ENCODE data around the gene MEF2D. TPM values are rescaled to one million over a fixed set of nuclear protein-coding genes. Genes with fewer than 3 reads are reported as not detected.

Gene MEF2D
- total RNA-seq, 3 donors from 2014 or later = 56.8 to 103 (median 61.9) TPM

- peak; percentile 72 to 81 (median 76) for DNase-seq
- TF ChIP-seq CTCF (IDR thresholded peaks at IDR 0.05) = no peak
- ATAC-seq = no peak
- H3K36me3 ChIP-seq (ENCODE audit: low read depth) = peaks cover 3% of the 10 kb centered on the region
- H3K9me3 ChIP-seq = no peaks in the 10 kb centered on the region
- H3K4me3 ChIP-seq = peak overlapping the region; percentile 94
- intact Hi-C loops (cut with DNase I, micrococcal nuclease) = loop anchor here in 1 of 2 donors (5.0 kb wide), 1 partner anchor 38 kb away; no protein-coding TSS in a partner anchor
- H3K4me1 ChIP-seq (ENCODE audit: low read depth) = peaks cover 64% of the 10 kb centered on the region
Measured at GRCh38 chr1:156499842-156500542, 583 bp downstream of the MEF2D start.

GRCh38 chr1:156499194-156499841 lies 1.3 kb downstream of the MEF2D start:
- TF ChIP-seq CTCF (IDR thresholded peaks at IDR 0.05) = no peak
- no peak for ATAC-seq
- Histone ChIP-seq H3K36me3 (ENCODE audit: low read depth) (peaks cover 3% of the 10 kb centered on the region), H3K4me1 (ENCODE audit: low read depth) (peaks cover 66% of the 10 kb centered on the region), H3K4me3 (peak overlapping the region; percentile 94), H3K9me3 (no peaks in the 10 kb centered on the region)
- intact Hi-C loops (cut with DNase I, micrococcal nuclease) = loop anchor here in 1 of 2 donors (5.0 kb wide), 1 partner anchor 37 kb away; no protein-coding TSS in a partner anchor
- DNase-seq = no peak

GRCh38 chr1:156498432-156499193 lies 2.0 kb downstream of the MEF2D start:
- peak overlapping the region; percentile 94 for H3K4me3 ChIP-seq
- TF ChIP-seq CTCF (IDR thresholded peaks at IDR 0.05) = no peak
- DNase-seq = peak; percentile 66 to 76 (median 69)
- H3K4me1 ChIP-seq (ENCODE audit: low read depth) = peaks cover 66% of the 10 kb centered on the region
- ATAC-seq = no peak
- no peaks in the 10 kb centered on the region for H3K9me3 ChIP-seq
- intact Hi-C loops (cut with DNase I, micrococcal nuclease) = loop anchor here in 1 of 2 donors (5.0 kb wide), 1 partner anchor 36 kb away; no protein-coding TSS in a partner anchor
- peaks cover 3% of the 10 kb centered on the region for H3K36me3 ChIP-seq (ENCODE audit: low read depth)

- peaks cover 3% of the 10 kb centered on the region for H3K36me3 ChIP-seq (ENCODE audit: low read depth)
- TF ChIP-seq CTCF (IDR thresholded peaks at IDR 0.05) = no peak
- DNase-seq = peak; percentile 40 to 56 (median 52)
- H3K4me3 ChIP-seq = no peak overlapping the region
- H3K9me3 ChIP-seq = no peaks in the 10 kb centered on the region
- intact Hi-C loops (cut with DNase I, micrococcal nuclease) = loop anchor here in 1 of 2 donors (5.0 kb wide), 1 partner anchor 36 kb away; no protein-coding TSS in a partner anchor
- peaks cover 66% of the 10 kb centered on the region for H3K4me1 ChIP-seq (ENCODE audit: low read depth)
- no peak for ATAC-seq
Measured at GRCh38 chr1:156497743-156498431, 2.7 kb downstream of the MEF2D start.
